C4-2B (cell line): ENCODE results near the gene ZNF560.

Experiments
- CTCF ChIP-seq: fragments of 450-650 bp; conservative IDR thresholded peaks from 2 replicates; pipeline ENCODE4 v1.5.1; 2017; ENCODE audit warnings: mild to moderate bottlenecking
- ZFX ChIP-seq: fragments of 450-650 bp; IDR thresholded peaks from 2 replicates; pipeline ENCODE4 v1.6.1; 2017

GRCh38 chr19:9507285-9507684, 8.9 kb upstream of the ZNF560 start:
- no peak for TF ChIP-seq CTCF
- no peak for TF ChIP-seq ZFX
